CD4-positive, alpha-beta T cell treated with Interleukin-15 for 4 hours (primary cell): ENCODE results near the gene ZNF224.
A peak's percentile ranks its signal among the peaks of the same experiment; 100 is the strongest.

ENCODE experiments used
- DNase-seq: peaks from one replicate; pipeline ENCODE4 v3.0.0-alpha.2; 2020; ENCODE audit warnings: low spot score

Gene ZNF224

DNA sequence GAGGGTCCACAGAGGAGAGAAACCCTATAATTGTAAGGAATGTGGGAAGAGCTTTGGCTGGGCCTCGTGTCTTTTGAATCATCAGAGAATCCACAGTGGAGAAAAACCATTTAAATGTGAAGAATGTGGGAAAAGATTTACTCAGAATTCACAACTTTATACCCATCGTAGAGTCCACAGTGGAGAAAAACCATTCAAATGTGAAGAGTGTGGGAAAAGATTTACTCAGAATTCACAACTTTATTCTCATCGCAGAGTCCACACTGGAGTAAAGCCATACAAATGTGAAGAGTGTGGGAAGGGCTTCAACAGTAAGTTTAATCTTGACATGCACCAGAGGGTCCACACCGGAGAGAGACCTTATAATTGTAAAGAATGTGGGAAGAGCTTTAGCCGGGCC, 37.8 kb downstream of the ZNF224 start:
- no peak for DNase-seq

DNA sequence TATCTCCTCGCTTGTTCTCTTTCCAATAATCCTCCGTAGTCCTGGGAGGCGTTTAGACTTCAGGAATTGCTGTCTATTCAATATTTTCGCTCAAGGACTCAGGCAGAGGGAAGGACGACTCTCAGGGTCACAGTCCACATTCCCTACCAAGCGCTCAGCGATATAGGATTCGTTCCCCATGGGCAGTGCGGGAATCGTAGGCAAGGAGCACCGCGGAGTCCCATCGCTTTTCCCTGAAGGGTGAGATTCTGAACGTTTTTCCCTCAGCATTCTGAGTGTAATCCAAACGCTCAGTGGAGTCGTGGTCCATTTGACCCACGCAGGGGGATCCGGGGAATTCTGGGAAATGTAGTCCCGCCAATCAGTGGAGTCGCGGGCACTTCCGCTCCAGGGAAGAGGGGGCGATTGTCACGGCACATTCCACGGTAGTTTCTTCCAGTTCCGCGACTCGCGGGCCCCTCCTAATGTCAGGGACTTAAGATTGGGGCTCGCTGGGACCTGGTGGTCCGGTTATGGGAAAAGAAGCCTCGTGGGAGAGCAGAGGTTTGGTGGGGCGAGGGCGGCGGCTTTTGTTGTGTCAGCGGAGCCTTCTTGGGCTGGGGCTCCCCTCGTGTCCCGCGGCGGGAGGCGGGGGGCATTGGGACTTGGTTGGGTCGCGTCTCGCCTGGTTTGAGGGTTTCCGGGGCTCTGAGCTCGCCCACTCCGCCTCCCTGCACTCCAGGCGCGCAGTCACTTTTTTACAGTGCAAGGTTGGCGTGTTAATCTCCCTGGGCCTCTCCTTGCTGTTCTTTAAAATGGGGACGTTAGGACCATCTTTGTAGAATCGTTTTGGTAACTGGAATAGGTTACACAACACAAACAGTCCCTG, 47.3 kb downstream of the ZNF224 start, which contains the start of gene ZNF234:
Gene ZNF234, plus strand, starts transcription at position 364 of the 868 bp plus-strand sequence. CDS start 3,079 bp downstream, outside the sequence.
- DNase-seq, result peak; percentile 76

DNA sequence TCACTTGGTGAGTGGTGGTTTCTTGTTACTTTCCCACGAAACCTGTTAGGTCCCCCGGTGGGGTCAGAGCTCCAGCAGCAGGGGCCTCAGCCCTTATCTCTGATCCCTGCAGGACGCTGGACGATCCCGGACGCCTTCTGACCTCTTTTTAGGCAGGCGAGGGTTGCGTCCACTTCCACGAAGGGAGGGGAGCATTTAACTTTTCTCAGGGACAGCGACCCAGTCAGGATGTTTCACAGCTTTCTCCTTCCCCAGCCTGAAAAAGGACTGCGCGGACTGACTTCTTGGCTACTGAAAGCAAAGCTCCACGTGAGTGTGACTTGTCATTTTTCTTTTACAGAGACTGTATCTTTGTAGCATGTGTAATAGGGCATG, 47.9 kb downstream of the ZNF224 start:
- no peak for DNase-seq

DNA sequence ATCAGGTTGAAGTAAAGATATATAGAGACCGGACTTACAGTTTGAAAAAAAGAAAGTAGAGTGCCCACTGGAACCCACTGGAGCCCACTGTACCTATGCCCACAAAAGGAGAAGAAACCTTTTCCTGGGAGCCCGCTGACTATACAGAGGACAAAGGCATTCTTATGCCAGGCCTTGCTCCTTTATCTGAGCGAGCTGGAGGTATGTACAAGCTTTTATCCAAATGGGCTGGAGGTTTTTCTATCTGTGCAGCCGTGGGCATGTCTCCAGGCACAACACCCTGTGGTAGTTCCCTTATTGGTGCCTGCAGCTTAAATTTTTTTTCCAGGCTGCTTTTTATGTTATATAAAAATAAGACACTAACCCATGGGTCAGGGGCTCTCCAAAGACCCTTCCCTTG, 55.6 kb downstream of the ZNF224 start:
- DNase-seq, result no peak

DNA sequence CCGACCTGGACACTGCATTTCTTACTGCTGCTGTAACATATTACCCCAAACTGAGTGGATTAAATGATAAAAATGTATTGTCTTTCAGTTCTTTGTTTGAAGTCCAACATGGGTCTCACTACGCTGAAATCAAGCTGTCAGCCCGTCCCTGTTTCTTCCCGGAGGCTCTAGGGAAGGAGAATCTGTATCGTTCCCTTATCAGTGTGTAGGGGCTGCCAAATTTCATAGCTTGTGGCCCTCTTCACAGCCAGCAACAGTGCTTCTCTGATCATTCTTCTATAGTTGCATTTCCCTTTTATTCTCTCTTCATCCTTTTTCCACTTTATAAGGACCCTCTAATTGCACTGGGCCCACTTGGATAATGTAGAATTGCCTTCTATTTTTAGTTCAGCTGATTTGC, 57.3 kb downstream of the ZNF224 start:
- DNase-seq, result no peak

DNA sequence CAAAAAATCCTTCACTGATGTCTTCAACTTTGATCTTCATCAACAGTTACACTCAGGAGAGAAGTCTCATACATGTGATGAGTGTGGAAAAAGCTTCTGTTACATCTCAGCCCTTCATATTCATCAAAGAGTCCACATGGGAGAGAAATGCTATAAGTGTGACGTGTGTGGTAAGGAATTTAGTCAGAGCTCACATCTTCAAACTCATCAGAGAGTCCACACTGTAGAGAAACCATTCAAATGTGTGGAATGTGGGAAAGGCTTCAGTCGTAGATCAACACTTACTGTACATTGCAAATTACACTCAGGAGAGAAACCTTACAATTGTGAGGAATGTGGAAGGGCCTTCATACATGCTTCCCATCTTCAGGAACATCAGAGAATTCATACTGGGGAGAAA, 62.3 kb downstream of the ZNF224 start:
- no peak for DNase-seq
